ENCODE data around the gene TRPV4. TPM values are rescaled to one million over a fixed set of nuclear protein-coding genes. Genes with fewer than 3 reads are reported as not detected.

Gene TRPV4
- total RNA-seq, 1 donor from 2014 or later: 3.5 TPM

DNA sequence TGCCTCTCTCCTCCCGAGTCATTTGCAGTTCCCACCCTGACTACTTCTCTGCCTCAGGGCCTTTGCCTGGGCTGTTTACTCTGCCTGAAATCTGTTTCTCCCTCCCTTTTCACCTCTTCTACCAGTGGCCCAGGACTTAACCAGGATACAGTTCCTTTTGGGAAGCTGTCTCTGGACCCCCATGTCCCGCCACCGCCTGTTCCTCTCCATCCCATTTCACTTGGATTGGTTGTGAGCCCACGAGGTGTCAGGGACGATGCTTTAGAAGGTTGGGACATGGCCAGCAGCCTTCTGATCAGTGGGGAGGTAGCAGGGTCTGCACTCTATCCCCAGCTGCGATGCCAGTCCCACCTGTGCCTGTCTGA lies 67.8 kb downstream of the TRPV4 start:
- H3K36me3 Mint-ChIP-seq (ENCODE audit: low read depth): no peaks in the 10 kb centered on the region
- H3K27ac Mint-ChIP-seq (ENCODE audit: unreplicated experiment): no peak overlapping the region
- no peak for DNase-seq (ENCODE audit: low read depth, low spot score)
- no peaks in the 10 kb centered on the region for H3K4me1 Mint-ChIP-seq
- H3K27me3 Mint-ChIP-seq (ENCODE audit: low read depth): no peaks in the 10 kb centered on the region
- H3K4me3 Mint-ChIP-seq: no peak overlapping the region
- no peaks in the 10 kb centered on the region for H3K9me3 Mint-ChIP-seq
- TF ChIP-seq, protein P1, sequence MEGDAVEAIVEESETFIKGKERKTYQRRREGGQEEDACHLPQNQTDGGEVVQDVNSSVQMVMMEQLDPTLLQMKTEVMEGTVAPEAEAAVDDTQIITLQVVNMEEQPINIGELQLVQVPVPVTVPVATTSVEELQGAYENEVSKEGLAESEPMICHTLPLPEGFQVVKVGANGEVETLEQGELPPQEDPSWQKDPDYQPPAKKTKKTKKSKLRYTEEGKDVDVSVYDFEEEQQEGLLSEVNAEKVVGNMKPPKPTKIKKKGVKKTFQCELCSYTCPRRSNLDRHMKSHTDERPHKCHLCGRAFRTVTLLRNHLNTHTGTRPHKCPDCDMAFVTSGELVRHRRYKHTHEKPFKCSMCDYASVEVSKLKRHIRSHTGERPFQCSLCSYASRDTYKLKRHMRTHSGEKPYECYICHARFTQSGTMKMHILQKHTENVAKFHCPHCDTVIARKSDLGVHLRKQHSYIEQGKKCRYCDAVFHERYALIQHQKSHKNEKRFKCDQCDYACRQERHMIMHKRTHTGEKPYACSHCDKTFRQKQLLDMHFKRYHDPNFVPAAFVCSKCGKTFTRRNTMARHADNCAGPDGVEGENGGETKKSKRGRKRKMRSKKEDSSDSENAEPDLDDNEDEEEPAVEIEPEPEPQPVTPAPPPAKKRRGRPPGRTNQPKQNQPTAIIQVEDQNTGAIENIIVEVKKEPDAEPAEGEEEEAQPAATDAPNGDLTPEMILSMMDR (conservative IDR thresholded peaks at IDR 0.05): no peak

DNA sequence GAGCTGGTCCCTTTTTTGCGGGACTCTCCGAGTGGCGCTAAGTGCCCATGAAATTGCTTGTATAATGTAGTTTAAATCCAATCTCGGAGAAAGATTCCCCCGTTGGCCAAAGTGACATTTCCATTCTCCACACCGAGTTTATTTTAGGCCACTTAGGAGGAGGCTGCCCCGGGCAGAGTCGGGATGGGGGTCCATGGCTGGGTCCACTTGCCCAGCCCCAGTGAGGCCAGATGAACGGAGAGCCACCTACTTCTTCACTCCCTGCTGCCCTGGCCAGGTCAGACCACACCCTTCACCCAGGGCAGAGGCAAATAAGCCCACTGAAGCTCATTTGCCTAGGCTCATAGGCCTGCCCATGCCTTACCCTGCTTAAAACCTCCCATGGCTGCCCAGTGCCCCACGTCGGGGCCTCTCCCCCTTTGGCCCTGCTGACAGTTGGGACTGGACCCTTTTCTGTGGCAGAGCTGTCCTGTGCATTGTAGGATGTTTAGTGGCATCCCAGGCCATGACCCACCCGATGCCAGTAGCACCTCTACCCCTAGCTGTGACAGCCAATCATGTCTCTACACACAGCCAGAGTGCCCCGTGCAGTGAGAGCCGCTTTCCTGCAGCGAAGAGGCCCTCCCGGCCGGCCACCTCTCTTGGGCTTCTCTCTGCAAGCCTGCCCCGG lies 68.3 kb downstream of the TRPV4 start:
- no peaks in the 10 kb centered on the region for H3K9me3 Mint-ChIP-seq
- H3K4me1 Mint-ChIP-seq: no peaks in the 10 kb centered on the region
- H3K36me3 Mint-ChIP-seq (ENCODE audit: low read depth): no peaks in the 10 kb centered on the region
- no peak overlapping the region for H3K4me3 Mint-ChIP-seq
- H3K27me3 Mint-ChIP-seq (ENCODE audit: low read depth): no peaks in the 10 kb centered on the region
- no peak for DNase-seq (ENCODE audit: low read depth, low spot score)
- TF ChIP-seq, protein P1 (conservative IDR thresholded peaks at IDR 0.05): no peak
- no peak overlapping the region for H3K27ac Mint-ChIP-seq (ENCODE audit: unreplicated experiment)

DNA sequence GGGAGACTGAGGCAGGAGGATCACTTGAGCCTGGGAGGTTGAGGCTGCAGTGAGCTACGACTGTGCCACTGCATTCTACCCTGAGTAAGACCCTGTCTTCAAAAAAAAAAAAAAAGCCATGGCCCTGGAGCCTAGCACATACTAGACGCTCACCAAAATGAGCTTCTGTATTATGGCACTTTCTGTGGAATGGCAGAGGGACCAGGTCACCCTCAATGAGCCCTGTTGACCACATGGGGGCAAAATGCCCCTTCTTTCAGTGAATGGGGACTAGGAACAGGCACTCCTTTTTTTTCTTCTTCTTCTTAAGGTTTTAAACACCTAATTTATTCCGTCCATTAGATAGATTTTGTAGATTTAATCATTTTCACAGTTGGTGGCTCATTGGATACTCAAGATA lies 69.1 kb downstream of the TRPV4 start:
- Mint-ChIP-seq H3K27ac (ENCODE audit: unreplicated experiment) (no peak overlapping the region), H3K4me1 (no peaks in the 10 kb centered on the region), H3K4me3 (no peak overlapping the region), H3K36me3 (ENCODE audit: low read depth) (no peaks in the 10 kb centered on the region), H3K27me3 (ENCODE audit: low read depth) (no peaks in the 10 kb centered on the region), H3K9me3 (no peaks in the 10 kb centered on the region)
- DNase-seq (ENCODE audit: low read depth, low spot score): no peak
- TF ChIP-seq, protein P1 (conservative IDR thresholded peaks at IDR 0.05): peak; percentile 44

DNA sequence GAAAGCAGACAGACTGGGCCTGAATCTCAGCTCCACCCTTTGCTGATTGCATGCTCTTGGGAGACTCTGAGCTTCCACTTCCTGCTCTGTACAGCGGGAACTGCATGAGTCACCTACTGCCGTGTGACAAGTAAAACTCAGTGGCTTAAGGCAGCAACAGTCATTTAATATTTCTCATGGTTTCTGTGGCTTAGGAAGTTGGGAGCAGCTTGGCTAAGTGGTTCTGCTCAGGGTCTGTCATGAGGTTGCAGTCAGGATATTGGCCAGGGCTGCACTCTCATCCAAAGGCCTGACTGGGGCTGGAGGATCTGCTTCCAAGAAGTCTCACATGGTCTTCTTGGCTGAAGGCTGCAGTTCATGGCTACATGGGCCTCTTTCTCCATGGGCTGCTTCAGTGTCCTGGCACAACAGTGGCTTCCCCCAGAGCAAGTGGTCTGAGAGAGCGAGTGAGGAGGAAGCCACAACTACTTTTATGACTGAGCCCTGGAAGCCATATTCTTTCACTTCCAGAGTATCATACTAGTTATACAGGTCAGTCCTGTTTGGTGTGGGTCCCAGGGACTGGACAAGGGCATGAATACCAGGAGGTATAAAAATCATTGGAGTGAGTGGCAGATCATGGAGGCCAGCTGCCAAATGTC lies 69.9 kb downstream of the TRPV4 start:
- no peaks in the 10 kb centered on the region for H3K9me3 Mint-ChIP-seq
- no peaks in the 10 kb centered on the region for H3K27me3 Mint-ChIP-seq (ENCODE audit: low read depth)
- DNase-seq (ENCODE audit: low read depth, low spot score): no peak
- H3K36me3 Mint-ChIP-seq (ENCODE audit: low read depth): no peaks in the 10 kb centered on the region
- no peak overlapping the region for H3K4me3 Mint-ChIP-seq
- no peaks in the 10 kb centered on the region for H3K4me1 Mint-ChIP-seq
- TF ChIP-seq, protein P1 (conservative IDR thresholded peaks at IDR 0.05): no peak
- H3K27ac Mint-ChIP-seq (ENCODE audit: unreplicated experiment): no peak overlapping the region

DNA sequence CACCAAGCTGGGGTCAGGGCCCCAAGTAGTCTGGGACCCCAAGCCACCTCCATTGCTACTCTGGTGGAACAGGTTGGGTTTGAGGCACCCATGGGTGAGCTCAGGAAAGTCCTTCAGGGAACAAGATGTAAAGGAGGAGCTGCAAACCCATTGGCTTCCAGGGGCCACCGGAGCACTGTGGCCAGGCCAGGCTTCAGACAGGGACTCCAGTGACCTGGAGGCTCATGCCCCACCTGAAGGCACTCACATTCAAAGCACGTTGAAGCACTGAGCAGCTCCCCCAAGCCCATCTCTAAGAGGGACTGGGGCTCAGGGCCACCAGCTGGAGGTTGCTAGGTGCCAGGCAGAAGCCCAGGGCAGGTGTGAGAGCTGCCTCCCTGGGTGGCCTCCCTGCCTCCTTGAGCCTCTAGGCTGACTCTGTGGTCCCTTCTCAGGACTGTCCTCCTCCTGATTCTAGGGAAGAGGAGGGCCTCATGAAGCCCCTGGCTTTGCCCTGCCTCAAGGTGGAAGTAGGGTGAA lies 70.5 kb downstream of the TRPV4 start:
- Mint-ChIP-seq H3K9me3 (no peaks in the 10 kb centered on the region), H3K4me1 (no peaks in the 10 kb centered on the region)

More for the DNA sequence above, 70.5 kb downstream of the TRPV4 start:
- no peak for DNase-seq (ENCODE audit: low read depth, low spot score)
- Mint-ChIP-seq H3K27ac (ENCODE audit: unreplicated experiment) (no peak overlapping the region), H3K27me3 (ENCODE audit: low read depth) (no peaks in the 10 kb centered on the region), H3K4me3 (no peak overlapping the region), H3K36me3 (ENCODE audit: low read depth) (peaks cover under 1% of the 10 kb centered on the region)
- TF ChIP-seq, protein P1 (conservative IDR thresholded peaks at IDR 0.05): no peak

All from neural crest cell (in vitro differentiated cells).